ENCODE results near the gene ABCG1.

Gene ABCG1

DNA sequence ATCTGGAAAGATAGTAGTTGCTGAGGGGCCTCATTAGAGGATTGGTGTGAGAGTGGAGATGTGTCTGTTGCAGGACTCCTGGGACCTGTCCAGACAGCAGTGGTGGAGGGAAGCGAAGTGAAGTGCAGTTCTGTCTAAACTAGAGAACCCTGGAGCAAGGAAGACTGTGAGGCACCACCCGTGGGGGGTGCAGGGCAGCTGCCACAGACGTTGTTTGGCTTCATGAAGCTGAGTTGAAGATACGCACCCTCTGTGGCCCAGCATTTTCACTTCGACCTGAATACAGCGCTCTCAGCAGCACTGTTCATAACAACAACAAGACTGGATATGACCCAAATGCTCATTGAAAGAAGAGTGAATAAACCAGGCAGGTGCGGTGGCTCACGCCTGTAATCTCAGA lies 29.3 kb downstream of the ABCG1 start:
- no peak overlapping the region for H3K27ac ChIP-seq

GRCh38 chr21:42248783-42249597 lies 30.1 kb downstream of the ABCG1 start:
- H3K27ac ChIP-seq, result no peak overlapping the region
- DNase-seq (ENCODE audit: low read depth, low spot score), result no peak

More for the DNA sequence above, 29.3 kb downstream of the ABCG1 start:
- DNase-seq (ENCODE audit: low read depth, low spot score), result no peak

DNA sequence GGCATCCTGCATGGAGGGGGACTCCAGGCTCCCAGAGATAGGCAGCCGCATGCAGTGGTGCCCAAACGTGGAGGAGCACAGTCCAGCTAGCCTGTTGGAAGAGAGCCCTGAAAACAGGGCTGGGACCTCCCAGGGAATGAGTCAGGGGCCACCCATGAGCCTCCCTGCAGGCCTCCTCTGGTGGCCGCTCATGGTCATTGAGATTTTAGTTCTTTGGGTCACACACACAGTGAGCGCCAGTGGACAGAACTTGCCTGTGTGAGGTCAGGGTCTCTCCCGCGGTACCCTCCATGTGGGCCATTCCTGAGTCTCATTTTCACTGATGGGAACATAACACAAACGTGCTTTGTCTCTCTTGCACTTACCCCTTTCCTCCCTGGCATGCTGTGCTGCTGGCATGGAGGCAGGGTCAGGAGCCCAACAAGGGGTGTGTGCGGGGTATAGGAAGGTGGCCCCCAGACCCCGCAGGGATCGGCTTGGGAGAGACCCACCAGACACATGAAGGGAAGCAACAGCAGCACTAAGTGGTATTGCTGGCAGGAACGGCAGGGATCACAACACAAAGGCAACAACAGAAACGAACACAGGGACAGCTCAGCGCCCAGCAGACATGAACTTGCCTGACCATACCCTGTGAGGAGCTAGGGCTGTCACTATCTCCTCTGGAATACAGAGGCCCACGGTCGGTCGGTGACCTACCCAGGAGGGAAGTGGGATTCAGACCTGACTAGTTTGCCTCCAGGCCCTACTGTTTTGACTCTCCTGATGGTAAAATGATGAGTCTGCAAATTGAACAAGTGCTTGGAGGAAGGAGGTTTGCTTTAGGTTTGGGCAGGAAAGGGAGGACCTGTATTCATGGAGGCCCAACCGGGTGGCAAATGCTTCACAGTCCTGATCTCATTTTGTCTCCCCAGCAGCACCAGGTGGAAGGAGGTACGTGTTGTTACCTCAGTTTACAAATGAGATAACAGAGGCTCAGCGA lies 31.8 kb downstream of the ABCG1 start:
- H3K27ac ChIP-seq, result no peak overlapping the region
- no peak for DNase-seq (ENCODE audit: low read depth, low spot score)

DNA sequence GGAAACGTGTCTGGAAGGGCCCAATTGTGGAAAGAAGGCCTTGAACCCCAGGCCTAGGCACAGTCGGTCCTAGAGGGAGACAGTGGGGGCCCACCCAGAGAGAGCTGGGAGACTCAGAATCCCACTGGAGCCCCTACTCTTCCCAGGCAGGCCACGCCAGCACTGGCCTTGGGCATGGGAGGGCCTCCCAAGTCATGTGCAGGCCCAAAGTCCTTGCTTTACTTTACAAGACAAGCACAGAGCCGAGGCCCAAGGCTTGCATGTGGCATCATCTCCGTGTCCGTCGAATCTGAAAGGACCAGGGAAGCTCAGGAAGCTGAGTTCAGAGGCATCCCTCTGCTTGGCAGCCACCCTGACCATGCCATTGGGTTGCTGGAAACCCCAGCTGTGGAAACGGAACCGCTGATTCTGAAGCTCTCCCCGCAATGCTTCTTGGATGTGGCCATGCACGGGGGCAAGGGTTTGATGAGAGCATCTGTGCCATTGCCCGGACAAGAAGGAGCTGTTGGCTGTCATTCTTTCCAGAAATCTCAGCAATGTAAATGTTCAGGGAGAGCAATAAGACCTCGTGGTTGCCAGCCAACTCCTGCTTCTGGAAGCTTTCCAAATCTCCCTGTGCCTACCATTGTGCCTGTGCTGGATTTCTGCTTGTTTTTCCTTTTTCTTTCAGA lies 32.8 kb downstream of the ABCG1 start:
- H3K27ac ChIP-seq, result no peak overlapping the region
- no peak for DNase-seq (ENCODE audit: low read depth, low spot score)

- no peak for DNase-seq (ENCODE audit: low read depth, low spot score)
- H3K27ac ChIP-seq, result no peak overlapping the region
Measured at GRCh38 chr21:42252325-42252654, 33.4 kb downstream of the ABCG1 start.

- DNase-seq (ENCODE audit: low read depth, low spot score), result no peak
- no peak overlapping the region for H3K27ac ChIP-seq
Measured at GRCh38 chr21:42252778-42253340, 33.9 kb downstream of the ABCG1 start.

- H3K27ac ChIP-seq, result no peak overlapping the region
- no peak for DNase-seq (ENCODE audit: low read depth, low spot score)
Measured at GRCh38 chr21:42253466-42253865, 34.5 kb downstream of the ABCG1 start.

- no peak for DNase-seq (ENCODE audit: low read depth, low spot score)
- H3K27ac ChIP-seq, result no peak overlapping the region
Measured at GRCh38 chr21:42254083-42254482, 35.1 kb downstream of the ABCG1 start.

- DNase-seq (ENCODE audit: low read depth, low spot score), result no peak
- H3K27ac ChIP-seq, result no peak overlapping the region
Measured at GRCh38 chr21:42254651-42255601, 36.0 kb downstream of the ABCG1 start.

DNA sequence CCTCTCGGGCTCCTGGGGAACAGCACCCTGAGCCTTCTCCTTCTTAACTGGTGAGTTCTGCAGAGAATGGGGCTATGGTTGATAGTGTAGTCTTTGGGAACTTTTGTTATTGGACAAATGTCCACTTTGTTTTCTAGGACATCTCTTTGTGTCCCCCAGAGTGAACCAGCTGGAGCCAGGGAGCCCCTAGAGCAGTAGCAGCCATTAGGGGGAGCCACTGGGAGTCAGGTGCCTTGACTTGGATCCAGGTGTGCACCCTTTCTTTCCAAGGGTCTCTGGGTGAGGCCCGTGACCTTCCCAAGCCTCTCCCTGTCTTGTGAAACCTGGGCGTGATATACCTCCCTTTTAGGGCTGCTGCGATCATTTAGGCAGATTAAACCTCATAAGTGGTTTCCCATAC lies 36.9 kb downstream of the ABCG1 start:
- no peak overlapping the region for H3K27ac ChIP-seq
- DNase-seq (ENCODE audit: low read depth, low spot score), result no peak

- H3K27ac ChIP-seq, result no peak overlapping the region
- no peak for DNase-seq (ENCODE audit: low read depth, low spot score)
Measured at GRCh38 chr21:42256316-42256715, 37.4 kb downstream of the ABCG1 start.

- no peak for DNase-seq (ENCODE audit: low read depth, low spot score)
Measured at GRCh38 chr21:42257091-42257765, 38.3 kb downstream of the ABCG1 start.

GRCh38 chr21:42258150-42258884 lies 39.4 kb downstream of the ABCG1 start:
- no peak for DNase-seq (ENCODE audit: low read depth, low spot score)
- H3K27ac ChIP-seq, result no peak overlapping the region

More at GRCh38 chr21:42257091-42257765, 38.3 kb downstream of the ABCG1 start:
- no peak overlapping the region for H3K27ac ChIP-seq

DNA sequence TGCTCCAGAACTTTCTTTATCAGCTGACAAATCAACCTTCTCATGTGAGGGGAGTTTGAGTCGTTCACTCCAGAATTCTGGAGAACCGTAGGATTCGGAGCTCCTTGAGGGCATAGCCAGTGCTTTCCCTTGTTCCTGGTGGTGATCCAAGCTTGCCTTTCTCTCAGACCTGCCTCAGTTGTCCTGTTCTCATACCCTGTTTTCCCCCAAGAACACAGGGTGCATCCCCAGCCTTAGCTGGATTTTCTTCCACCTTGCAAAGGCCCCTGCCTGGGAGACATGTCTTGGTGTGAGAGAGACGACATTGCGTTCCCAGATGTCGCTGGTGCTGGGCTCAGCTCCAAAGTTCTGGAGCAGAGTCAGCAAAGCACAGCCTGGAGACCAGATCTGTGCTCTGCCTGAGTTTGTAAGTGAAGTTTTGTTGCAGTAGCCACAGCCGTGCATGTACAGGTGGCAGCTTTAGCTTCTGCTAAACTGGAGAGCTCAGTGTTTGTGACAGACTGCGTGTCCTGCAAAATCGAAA lies 40.0 kb downstream of the ABCG1 start:
- no peak for DNase-seq (ENCODE audit: low read depth, low spot score)
- H3K27ac ChIP-seq, result no peak overlapping the region

GRCh38 chr21:42260121-42260520 lies 41.2 kb downstream of the ABCG1 start:
- no peak overlapping the region for H3K27ac ChIP-seq
- no peak for DNase-seq (ENCODE audit: low read depth, low spot score)

DNA sequence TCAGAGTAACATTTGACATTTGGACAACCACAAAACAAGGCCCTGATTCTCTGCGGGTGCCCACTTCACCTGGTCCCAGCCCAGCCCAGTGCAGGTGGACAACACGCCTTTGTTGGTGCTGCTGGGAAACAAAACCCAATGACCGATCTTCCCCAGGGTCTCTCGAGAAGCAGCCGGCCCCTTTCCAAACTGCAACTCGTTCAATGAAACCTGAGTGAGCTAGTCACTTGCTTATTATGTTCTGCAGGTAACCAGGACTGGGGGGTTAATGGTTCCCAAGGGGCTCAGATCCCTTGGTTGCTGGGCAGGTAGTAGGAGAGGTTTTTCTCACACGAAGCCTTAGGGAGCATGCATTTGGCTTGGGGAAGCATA lies 42.9 kb downstream of the ABCG1 start:
- no peak for DNase-seq (ENCODE audit: low read depth, low spot score)
- H3K27ac ChIP-seq, result no peak overlapping the region

GRCh38 chr21:42262831-42263231 lies 43.9 kb downstream of the ABCG1 start:
- H3K27ac ChIP-seq, result peak overlapping the region; percentile 34
- peak; percentile 18 for DNase-seq (ENCODE audit: low read depth, low spot score)

GRCh38 chr21:42263591-42264131 lies 44.7 kb downstream of the ABCG1 start:
- DNase-seq (ENCODE audit: low read depth, low spot score), result no peak
- H3K27ac ChIP-seq, result peak overlapping the region; percentile 34
